ENCODE data around the gene NUDT14. TPM values are rescaled to one million over a fixed set of nuclear protein-coding genes. Genes with fewer than 3 reads are reported as not detected.
A peak's percentile ranks its signal among the peaks of the same experiment; 100 is the strongest.

NUDT14 gene
- total RNA-seq, 6 donors from 2014 or later, result 17.9 to 87.5 (median 54.9) TPM

DNA sequence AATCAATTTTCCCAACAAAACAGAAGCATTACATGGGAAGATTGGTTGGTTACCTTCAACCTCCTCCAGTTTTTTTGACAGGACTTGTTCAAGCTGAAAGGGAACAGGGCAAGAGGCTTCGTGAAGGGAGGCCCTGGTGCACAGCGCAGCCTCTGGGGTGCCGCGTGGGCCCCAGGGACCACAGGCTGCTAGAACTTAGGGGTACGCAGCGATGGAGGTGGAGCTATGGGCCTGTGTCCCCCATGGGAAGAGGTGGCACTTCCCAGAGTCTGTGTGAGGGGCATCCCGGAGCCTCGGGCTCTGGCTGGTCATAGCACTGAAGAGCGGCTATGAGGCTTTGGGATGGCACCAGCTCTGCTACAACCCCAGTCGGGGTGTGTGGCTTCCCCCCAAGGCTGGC lies 45.1 kb upstream of the NUDT14 start:
- Histone ChIP-seq H3K27ac (no peak overlapping the region), H3K27me3 (no peaks in the 10 kb centered on the region), H3K36me3 (peaks cover 0 to 47% (median 30%) of the 10 kb centered on the region in 4 donors), H3K4me1 (peaks cover 0 to 5% (median 2%) of the 10 kb centered on the region in 4 donors), H3K9me3 (no peaks in the 10 kb centered on the region), H3K4me3 (no peak overlapping the region)
- TF ChIP-seq EP300 (IDR thresholded peaks at IDR 0.05), result no peak
- WGBS, 2 donors, result 97 to 99% methylated on average over 8 to 10 of the region's 10 CpGs
- DNase-seq (peak in 1 of 2 donors; percentile 55), ATAC-seq (ENCODE audit: low FRiP score in 2 of 2) (no peak)

- Histone ChIP-seq H3K4me1 (peaks cover 0 to 9% (median 2%) of the 10 kb centered on the region in 4 donors), H3K9me3 (no peaks in the 10 kb centered on the region), H3K36me3 (peaks cover 0 to 57% (median 40%) of the 10 kb centered on the region in 4 donors), H3K4me3 (no peak overlapping the region), H3K27me3 (no peaks in the 10 kb centered on the region), H3K27ac (peak overlapping the region in 2 of 4 donors; percentile 33 to 75)
- peak in 1 of 2 donors; percentile 42 for DNase-seq
- WGBS, 2 donors, result 82 to 85% methylated on average over 4 to 11 of the region's 11 CpGs
- no peak for ATAC-seq (ENCODE audit: low FRiP score in 2 of 2)
- TF ChIP-seq POLR2A (IDR thresholded peaks at IDR 0.05) (no peak), POLR2AphosphoS5 (IDR thresholded peaks at IDR 0.05) (no peak), EP300 (IDR thresholded peaks at IDR 0.05) (no peak)
- TF ChIP-seq, protein P1, sequence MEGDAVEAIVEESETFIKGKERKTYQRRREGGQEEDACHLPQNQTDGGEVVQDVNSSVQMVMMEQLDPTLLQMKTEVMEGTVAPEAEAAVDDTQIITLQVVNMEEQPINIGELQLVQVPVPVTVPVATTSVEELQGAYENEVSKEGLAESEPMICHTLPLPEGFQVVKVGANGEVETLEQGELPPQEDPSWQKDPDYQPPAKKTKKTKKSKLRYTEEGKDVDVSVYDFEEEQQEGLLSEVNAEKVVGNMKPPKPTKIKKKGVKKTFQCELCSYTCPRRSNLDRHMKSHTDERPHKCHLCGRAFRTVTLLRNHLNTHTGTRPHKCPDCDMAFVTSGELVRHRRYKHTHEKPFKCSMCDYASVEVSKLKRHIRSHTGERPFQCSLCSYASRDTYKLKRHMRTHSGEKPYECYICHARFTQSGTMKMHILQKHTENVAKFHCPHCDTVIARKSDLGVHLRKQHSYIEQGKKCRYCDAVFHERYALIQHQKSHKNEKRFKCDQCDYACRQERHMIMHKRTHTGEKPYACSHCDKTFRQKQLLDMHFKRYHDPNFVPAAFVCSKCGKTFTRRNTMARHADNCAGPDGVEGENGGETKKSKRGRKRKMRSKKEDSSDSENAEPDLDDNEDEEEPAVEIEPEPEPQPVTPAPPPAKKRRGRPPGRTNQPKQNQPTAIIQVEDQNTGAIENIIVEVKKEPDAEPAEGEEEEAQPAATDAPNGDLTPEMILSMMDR (IDR thresholded peaks at IDR 0.05), result no peak
These were observed 43.9 kb upstream of the NUDT14 start for GRCh38 chr14:105224845-105225570.

GRCh38 chr14:105223770-105224544 lies 42.8 kb upstream of the NUDT14 start:
- Histone ChIP-seq H3K4me1 (peaks cover 0 to 9% (median 2%) of the 10 kb centered on the region in 4 donors), H3K27me3 (no peaks in the 10 kb centered on the region), H3K9me3 (no peaks in the 10 kb centered on the region), H3K4me3 (no peak overlapping the region), H3K27ac (peak overlapping the region in 2 of 4 donors; percentile 40 to 75), H3K36me3 (peaks cover 0 to 67% (median 50%) of the 10 kb centered on the region in 4 donors)
- WGBS, 2 donors, result 78 to 87% methylated on average over 15 of the region's 15 CpGs
- peak in 1 of 2 donors; percentile 53 for DNase-seq
- ATAC-seq (ENCODE audit: low FRiP score in 2 of 2), result peak; percentile 6 to 66
- TF ChIP-seq EP300 (IDR thresholded peaks at IDR 0.05) (no peak), POLR2A (IDR thresholded peaks at IDR 0.05) (peak in 1 of 4 donors; percentile 16)

GRCh38 chr14:105223260-105223659 lies 42.1 kb upstream of the NUDT14 start:
- no peak for DNase-seq
- Histone ChIP-seq H3K36me3 (peaks cover 0 to 74% (median 56%) of the 10 kb centered on the region in 4 donors), H3K9me3 (no peaks in the 10 kb centered on the region), H3K27me3 (no peaks in the 10 kb centered on the region), H3K4me1 (peaks cover 0 to 12% (median 2%) of the 10 kb centered on the region in 4 donors), H3K27ac (peak overlapping the region in 2 of 4 donors; percentile 40 to 75), H3K4me3 (no peak overlapping the region)
- no peak for ATAC-seq (ENCODE audit: low FRiP score in 2 of 2)
- TF ChIP-seq POLR2A (IDR thresholded peaks at IDR 0.05) (no peak), POLR2AphosphoS5 (IDR thresholded peaks at IDR 0.05) (no peak), EP300 (IDR thresholded peaks at IDR 0.05) (no peak)
- TF ChIP-seq, protein P1 (IDR thresholded peaks at IDR 0.05), result no peak
- WGBS, 2 donors, result 90 to 92% methylated on average over 16 of the region's 16 CpGs

- H3K4me1 ChIP-seq, result peaks cover 0 to 20% (median 2%) of the 10 kb centered on the region in 4 donors
- WGBS, 2 donors, result 94 to 96% methylated on average over 18 to 26 of the region's 27 CpGs
- H3K9me3 ChIP-seq, result no peaks in the 10 kb centered on the region
- no peaks in the 10 kb centered on the region for H3K27me3 ChIP-seq
- TF ChIP-seq, protein P1 (IDR thresholded peaks at IDR 0.05), result no peak
- TF ChIP-seq POLR2AphosphoS5 (IDR thresholded peaks at IDR 0.05) (no peak), POLR2A (IDR thresholded peaks at IDR 0.05) (no peak), EP300 (IDR thresholded peaks at IDR 0.05) (no peak)
- DNase-seq (peak in 1 of 2 donors; percentile 52), ATAC-seq (ENCODE audit: low FRiP score in 2 of 2) (no peak)
- H3K27ac ChIP-seq, result no peak overlapping the region
- peaks cover 0 to 84% (median 65%) of the 10 kb centered on the region in 4 donors for H3K36me3 ChIP-seq
- H3K4me3 ChIP-seq, result no peak overlapping the region
These were observed 40.6 kb upstream of the NUDT14 start for GRCh38 chr14:105221598-105222178.
